HepG2 (cell line): Measurements from ENCODE around the gene MAP4K3.
"Not testable (repeated sequence)": the region's sequence is repeated elsewhere in the genome, so short reads cannot be mapped to it uniquely, and the experiment has no call there.

Experiments used
- FOXM1 ChIP-seq: sonication (generic); formaldehyde crosslinking; IDR thresholded peaks from 2 replicates; pipeline ENCODE4 v1.5.0; 2020; ENCODE audit warnings: missing genetic modification reagents
- MXD4 ChIP-seq: IDR thresholded peaks from 2 replicates; pipeline ENCODE4 v1.6.1; 2016; ENCODE audit warnings: mild to moderate bottlenecking, missing biosample characterization, missing genetic modification reagents
- NR2C2 ChIP-seq: sonication (generic); formaldehyde crosslinking; IDR thresholded peaks from 2 replicates; pipeline ENCODE4 v1.4.0; 2020; ENCODE audit warnings: missing genetic modification reagents, mild to moderate bottlenecking, moderate library complexity, borderline replicate concordance
- SRSF1 ChIP-seq: fragments of 200-400 bp; formaldehyde crosslinking; optimal IDR thresholded peaks from 2 replicates; pipeline ENCODE3; 2017; ENCODE audit warnings: mild to moderate bottlenecking, low read depth, low read length, moderate library complexity
- TAF1 ChIP-seq: sonication (generic); formaldehyde crosslinking; IDR thresholded peaks from 2 replicates; pipeline ENCODE4 v1.4.0; 2020; ENCODE audit warnings: missing genetic modification reagents
- TF ChIP-seq, protein P1 (sequence below): fragments of 450-650 bp; IDR thresholded peaks from 2 replicates; pipeline ENCODE4 v1.6.1; 2017; ENCODE audit warnings: mild to moderate bottlenecking

DNA sequence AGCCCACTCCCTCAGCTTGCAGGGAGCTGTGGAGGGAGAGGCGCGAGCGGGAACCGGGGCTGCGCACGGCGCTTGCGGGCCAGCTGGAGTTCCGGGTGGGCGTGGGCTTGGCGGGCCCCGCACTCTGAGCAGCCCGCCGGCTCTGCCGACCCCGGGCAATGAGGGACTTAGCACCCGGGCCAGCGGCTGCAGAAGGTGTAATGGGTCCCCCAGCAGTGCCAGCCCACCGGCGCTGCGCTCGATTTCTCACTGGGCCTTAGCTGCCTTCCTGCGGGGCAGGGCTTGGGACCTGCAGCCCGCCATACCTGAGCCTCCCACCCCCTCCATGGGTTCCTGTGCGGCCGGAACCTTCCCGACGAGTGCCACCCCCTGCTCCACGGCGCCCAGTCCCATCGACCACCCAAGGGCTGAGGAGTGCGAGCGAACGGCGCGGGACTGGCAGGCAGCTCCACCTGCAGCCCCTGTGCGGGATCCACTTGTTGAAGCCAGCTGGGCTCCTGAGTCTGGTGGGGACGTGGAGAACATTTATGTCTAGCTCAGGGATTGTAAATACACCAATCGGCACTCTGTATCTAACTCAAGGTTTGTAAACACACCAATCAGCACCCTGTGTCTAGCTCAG lies 192.7 kb downstream of the MAP4K3 start:
- TF ChIP-seq TAF1 (CRISPR knock-in tag); NR2C2 (CRISPR knock-in tag); MXD4 (CRISPR knock-in tag); FOXM1 (CRISPR knock-in tag); SRSF1: not testable (repeated sequence)
- TF ChIP-seq, protein P1, sequence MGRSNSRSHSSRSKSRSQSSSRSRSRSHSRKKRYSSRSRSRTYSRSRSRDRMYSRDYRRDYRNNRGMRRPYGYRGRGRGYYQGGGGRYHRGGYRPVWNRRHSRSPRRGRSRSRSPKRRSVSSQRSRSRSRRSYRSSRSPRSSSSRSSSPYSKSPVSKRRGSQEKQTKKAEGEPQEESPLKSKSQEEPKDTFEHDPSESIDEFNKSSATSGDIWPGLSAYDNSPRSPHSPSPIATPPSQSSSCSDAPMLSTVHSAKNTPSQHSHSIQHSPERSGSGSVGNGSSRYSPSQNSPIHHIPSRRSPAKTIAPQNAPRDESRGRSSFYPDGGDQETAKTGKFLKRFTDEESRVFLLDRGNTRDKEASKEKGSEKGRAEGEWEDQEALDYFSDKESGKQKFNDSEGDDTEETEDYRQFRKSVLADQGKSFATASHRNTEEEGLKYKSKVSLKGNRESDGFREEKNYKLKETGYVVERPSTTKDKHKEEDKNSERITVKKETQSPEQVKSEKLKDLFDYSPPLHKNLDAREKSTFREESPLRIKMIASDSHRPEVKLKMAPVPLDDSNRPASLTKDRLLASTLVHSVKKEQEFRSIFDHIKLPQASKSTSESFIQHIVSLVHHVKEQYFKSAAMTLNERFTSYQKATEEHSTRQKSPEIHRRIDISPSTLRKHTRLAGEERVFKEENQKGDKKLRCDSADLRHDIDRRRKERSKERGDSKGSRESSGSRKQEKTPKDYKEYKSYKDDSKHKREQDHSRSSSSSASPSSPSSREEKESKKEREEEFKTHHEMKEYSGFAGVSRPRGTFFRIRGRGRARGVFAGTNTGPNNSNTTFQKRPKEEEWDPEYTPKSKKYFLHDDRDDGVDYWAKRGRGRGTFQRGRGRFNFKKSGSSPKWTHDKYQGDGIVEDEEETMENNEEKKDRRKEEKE, result not testable (repeated sequence)
